Measurements from ENCODE around the gene KRTAP4-6.
"Not testable (repeated sequence)": the region's sequence is repeated elsewhere in the genome, so short reads cannot be mapped to it uniquely, and the experiment has no call there.

Gene KRTAP4-6

GRCh38 chr17:41140360-41141131 lies at the start of gene KRTAP4-6:
KRTAP4-6 (minus strand) TSS chr17:41140544; CDS start chr17:41140487, 57 bp downstream.
- no peak for TF ChIP-seq CTCF (conservative IDR thresholded peaks at IDR 0.05; ENCODE audit: control insufficient read depth, insufficient read depth, low read depth, low read length)
- no peak within 1 kb of the TSS for H3K4me3 ChIP-seq (ENCODE audit: control insufficient read depth, low read depth, low read length)
- DNase-seq (ENCODE audit: low read depth) = peak; percentile 91

DNA sequence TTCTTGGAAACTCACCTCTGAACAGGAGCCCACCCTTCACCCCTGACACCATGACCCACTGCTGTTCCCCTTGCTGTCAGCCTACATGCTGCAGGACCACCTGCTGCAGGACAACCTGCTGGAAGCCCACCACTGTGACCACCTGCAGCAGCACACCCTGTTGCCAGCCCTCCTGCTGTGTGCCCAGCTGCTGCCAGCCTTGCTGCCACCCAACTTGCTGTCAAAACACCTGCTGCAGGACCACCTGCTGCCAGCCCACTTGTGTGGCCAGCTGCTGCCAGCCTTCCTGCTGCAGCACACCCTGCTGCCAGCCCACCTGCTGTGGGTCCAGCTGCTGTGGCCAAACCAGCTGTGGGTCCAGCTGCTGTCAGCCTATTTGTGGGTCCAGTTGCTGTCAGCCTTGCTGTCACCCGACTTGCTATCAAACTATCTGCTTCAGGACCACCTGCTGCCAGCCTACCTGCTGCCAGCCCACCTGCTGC lies 49.5 kb upstream of the KRTAP4-6 start, which contains the start of gene KRTAP9-1:
TSS of gene KRTAP9-1 (plus strand) at position 51 of the 482 bp plus-strand sequence. CDS start at position 51, 0 bp downstream.
- DNase-seq (ENCODE audit: low read depth); H3K4me3 ChIP-seq (ENCODE audit: control insufficient read depth, low read depth, low read length): not testable (repeated sequence)

DNA sequence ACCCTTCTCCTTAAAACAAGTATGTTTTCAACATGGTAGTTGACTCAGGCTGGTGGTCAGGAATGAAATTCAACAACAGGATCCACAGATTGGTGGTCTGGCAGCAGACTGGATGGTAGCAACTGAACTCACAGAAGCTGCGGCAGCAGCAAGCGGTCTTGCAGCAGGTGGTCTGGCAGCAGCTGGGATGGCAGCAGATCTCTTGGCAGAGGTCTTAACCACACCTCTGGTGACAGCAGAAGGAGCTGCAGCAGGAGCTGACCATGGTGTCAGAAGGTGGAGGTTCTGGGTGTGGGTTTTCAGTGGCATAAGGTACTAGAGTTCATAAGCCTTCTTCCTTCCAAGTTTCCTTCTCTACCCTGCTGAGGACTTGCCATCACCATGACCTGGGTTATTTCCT lies 46.5 kb upstream of the KRTAP4-6 start:
- no peak for TF ChIP-seq CTCF (conservative IDR thresholded peaks at IDR 0.05; ENCODE audit: control insufficient read depth, insufficient read depth, low read depth, low read length)
- no peak overlapping the region for H3K4me3 ChIP-seq (ENCODE audit: control insufficient read depth, low read depth, low read length)
- DNase-seq (ENCODE audit: low read depth) = no peak

DNA sequence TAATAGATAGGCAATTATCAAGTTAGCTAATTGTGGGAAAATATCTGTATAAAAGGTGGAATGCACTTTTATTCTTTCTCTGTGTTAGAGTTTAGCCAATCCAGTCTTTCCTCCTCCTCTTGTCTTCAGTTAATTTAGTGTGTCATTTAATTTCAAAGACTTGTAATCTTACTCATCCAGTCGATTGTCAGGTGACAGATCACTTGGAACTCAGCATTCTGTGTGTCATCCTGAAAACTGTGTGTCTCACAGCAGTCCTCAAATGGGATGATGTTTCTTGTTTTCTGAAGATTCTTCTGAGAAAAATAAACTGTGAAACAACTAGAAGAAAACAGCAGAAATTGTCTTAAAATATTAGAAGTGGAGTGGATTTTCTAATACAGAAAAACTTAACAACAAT lies 44.7 kb upstream of the KRTAP4-6 start:
- TF ChIP-seq CTCF (conservative IDR thresholded peaks at IDR 0.05; ENCODE audit: control insufficient read depth, insufficient read depth, low read depth, low read length) = no peak
- H3K4me3 ChIP-seq (ENCODE audit: control insufficient read depth, low read depth, low read length) = no peak overlapping the region
- DNase-seq (ENCODE audit: low read depth) = peak; percentile 12

DNA sequence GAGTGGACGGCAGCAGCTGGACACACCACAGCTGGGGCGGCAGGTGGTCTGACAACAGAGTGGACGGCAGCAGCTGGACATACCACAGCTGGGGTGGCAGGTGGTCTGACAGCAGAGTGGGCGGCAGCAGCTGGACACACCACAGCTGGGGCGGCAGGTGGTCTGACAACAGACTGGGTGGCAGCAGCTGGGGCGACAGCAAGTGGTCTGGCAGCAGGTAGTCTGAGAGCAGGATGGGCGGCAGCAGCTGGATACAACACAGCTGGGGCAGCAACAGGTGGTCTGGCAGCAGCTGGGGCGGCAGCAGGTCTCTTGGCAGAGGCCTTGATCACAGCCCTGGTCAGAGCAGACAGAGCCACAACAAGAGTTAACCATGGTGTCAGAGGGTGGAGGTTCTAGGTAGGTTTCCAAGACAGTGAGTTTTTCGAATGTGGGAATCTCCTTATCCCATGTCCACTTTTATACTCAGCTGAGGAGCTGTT lies 44.2 kb upstream of the KRTAP4-6 start, which contains the start of gene KRTAP4-1:
TSS of gene KRTAP4-1 (minus strand) at position 432 of the 482 bp plus-strand sequence. CDS start at position 375, 57 bp downstream.
- no peak for TF ChIP-seq CTCF (conservative IDR thresholded peaks at IDR 0.05; ENCODE audit: control insufficient read depth, insufficient read depth, low read depth, low read length)
- DNase-seq (ENCODE audit: low read depth) = no peak
- no peak within 1 kb of the TSS for H3K4me3 ChIP-seq (ENCODE audit: control insufficient read depth, low read depth, low read length)

- DNase-seq (ENCODE audit: low read depth) = peak; percentile 70
- TF ChIP-seq CTCF (conservative IDR thresholded peaks at IDR 0.05; ENCODE audit: control insufficient read depth, insufficient read depth, low read depth, low read length) = no peak
These were observed 38.7 kb upstream of the KRTAP4-6 start for GRCh38 chr17:41178843-41179616.

GRCh38 chr17:41178341-41178740 lies 38.0 kb upstream of the KRTAP4-6 start:
- peak; percentile 74 for DNase-seq (ENCODE audit: low read depth)
- no peak overlapping the region for H3K4me3 ChIP-seq (ENCODE audit: control insufficient read depth, low read depth, low read length)
- no peak for TF ChIP-seq CTCF (conservative IDR thresholded peaks at IDR 0.05; ENCODE audit: control insufficient read depth, insufficient read depth, low read depth, low read length)

More at GRCh38 chr17:41178843-41179616, 38.7 kb upstream of the KRTAP4-6 start:
- no peak overlapping the region for H3K4me3 ChIP-seq (ENCODE audit: control insufficient read depth, low read depth, low read length)

Data from fibroblast of mammary gland (primary cell).